ENCODE data around the gene CAMTA2. TPM values are rescaled to one million over a fixed set of nuclear protein-coding genes. Genes with fewer than 3 reads are reported as not detected.
"Not testable (repeated sequence)": the region's sequence is repeated elsewhere in the genome, so short reads cannot be mapped to it uniquely, and the experiment has no call there.

CAMTA2 gene
- total and polyA plus RNA-seq, 2 experiments from 2014 or later = 4.4 to 8.7 TPM

GRCh38 chr17:5031365-5032082 is 44.0 kb upstream of the CAMTA2 start:
- Histone ChIP-seq H3K27ac (ENCODE audit: low read depth) (no peak overlapping the region), H3K4me3 (peak overlapping the region; percentile 52), H3K36me3 (ENCODE audit: insufficient read depth) (no peaks in the 10 kb centered on the region), H3K79me2 (replicated peaks; ENCODE audit: insufficient read depth) (no peaks in the 10 kb centered on the region), H2AFZ (peak overlapping the region; percentile 95; the same call in 1 of the 2 replicates), H3K27me3 (ENCODE audit: insufficient read depth) (peaks cover 6% of the 10 kb centered on the region; the same call in 1 of the 2 replicates), H3K4me1 (ENCODE audit: insufficient read depth) (no peaks in the 10 kb centered on the region; the same call in 1 of the 2 replicates), H3K4me2 (peak overlapping the region; percentile 79), H3F3A (replicated peaks; ENCODE audit: low read depth) (0 out of 2 replicates have a peak, but pooled peaks cover 5% of the 10 kb centered on the region), H4K20me1 (replicated peaks; ENCODE audit: insufficient read depth) (no peaks in the 10 kb centered on the region), H3K9me2 (ENCODE audit: insufficient read depth) (no peaks in the 10 kb centered on the region)
- no peak for TF ChIP-seq EZH2phosphoT487 (IDR thresholded peaks at IDR 0.05; ENCODE audit: unreplicated experiment)
- no peak for TF ChIP-seq POLR2AphosphoS5 (IDR thresholded peaks at IDR 0.05; ENCODE audit: low read depth)
- no peak for TF ChIP-seq NANOG (IDR thresholded peaks at IDR 0.05; ENCODE audit: borderline replicate concordance)
- TF ChIP-seq CTCF (conservative IDR thresholded peaks at IDR 0.05; ENCODE audit: low read depth in 2 of 2) = peak; percentile 59 to 74
- TF ChIP-seq ETS1 (IDR thresholded peaks at IDR 0.05) = no peak
- TF ChIP-seq REST (IDR thresholded peaks at IDR 0.05; ENCODE audit: unreplicated experiment) = no peak
- TF ChIP-seq JUNB (IDR thresholded peaks at IDR 0.05; ENCODE audit: unreplicated experiment) = no peak
- TF ChIP-seq ZNF331 (CRISPR knock-in tag; IDR thresholded peaks at IDR 0.05; ENCODE audit: low read depth) = no peak
- no peak overlapping the region for H3K27ac Mint-ChIP-seq
- no peaks in the 10 kb centered on the region; the same call in 2 of the 3 replicates for H3K9me3 Mint-ChIP-seq
- H3K4me1 Mint-ChIP-seq = peaks cover 3% of the 10 kb centered on the region
- peaks cover 19% of the 10 kb centered on the region for H3K27me3 Mint-ChIP-seq (ENCODE audit: insufficient read depth, low read depth, poor library complexity)
- peak; percentile 57 for ATAC-seq
- DNase-seq (ENCODE audit: low spot score) = peak; percentile 93
- H3K36me3 Mint-ChIP-seq (ENCODE audit: low read depth) = no peaks in the 10 kb centered on the region
- peak overlapping the region; percentile 71 for H3K4me3 Mint-ChIP-seq

- not testable (repeated sequence) for DNase-seq (ENCODE audit: low spot score); H3K79me2 ChIP-seq (replicated peaks; ENCODE audit: insufficient read depth); ATAC-seq; H4K20me1 ChIP-seq (replicated peaks; ENCODE audit: insufficient read depth); H3K27me3 ChIP-seq (ENCODE audit: insufficient read depth); H3K4me3 Mint-ChIP-seq; H3K27ac ChIP-seq (ENCODE audit: low read depth); H3F3A ChIP-seq (replicated peaks; ENCODE audit: low read depth); H3K4me3 ChIP-seq; H2AFZ ChIP-seq; H3K27ac Mint-ChIP-seq; H3K9me3 Mint-ChIP-seq; H3K4me2 ChIP-seq; H3K4me1 ChIP-seq (ENCODE audit: insufficient read depth); H3K36me3 Mint-ChIP-seq (ENCODE audit: low read depth); H3K9me2 ChIP-seq (ENCODE audit: insufficient read depth); H3K4me1 Mint-ChIP-seq; H3K36me3 ChIP-seq (ENCODE audit: insufficient read depth)
- peaks cover 18% of the 10 kb centered on the region for H3K27me3 Mint-ChIP-seq (ENCODE audit: insufficient read depth, low read depth, poor library complexity)
Observed at GRCh38 chr17:5030168-5030567, 42.7 kb upstream of the CAMTA2 start.

All from GM23338 (cell line).